RKO (cell line): ENCODE measurements around the gene MSMB.
A peak's percentile ranks its signal among the peaks of the same experiment; 100 is the strongest.

Source experiments
- DNase-seq: peaks from one replicate; pipeline ENCODE4 v3.0.0-alpha.2; 2016; ENCODE audit warnings: low spot score

MSMB gene

GRCh38 chr10:46033602-46034011, 12.5 kb downstream of the MSMB start:
- DNase-seq: peak; percentile 64

GRCh38 chr10:46031648-46032532, 14.2 kb downstream of the MSMB start:
- DNase-seq: no peak

- DNase-seq: peak; percentile 100
Observed at GRCh38 chr10:46030091-46030937, 15.8 kb downstream of the MSMB start, which contains the start of gene NCOA4. Gene NCOA4 (minus strand): TSS chr10:46030623. CDS start chr10:46016680, 13,943 bp downstream.

- DNase-seq: peak; percentile 67
Observed at GRCh38 chr10:46029461-46030030, 16.5 kb downstream of the MSMB start.

GRCh38 chr10:46028584-46029460, 17.2 kb downstream of the MSMB start:
- DNase-seq: peak; percentile 99

GRCh38 chr10:46026106-46026505, 20.0 kb downstream of the MSMB start:
- DNase-seq: no peak

GRCh38 chr10:46025406-46025805, 20.7 kb downstream of the MSMB start:
- no peak for DNase-seq

- no peak for DNase-seq
Observed at GRCh38 chr10:46024948-46025347, 21.1 kb downstream of the MSMB start.

- DNase-seq: peak; percentile 98
Observed at GRCh38 chr10:46022978-46023702, 22.9 kb downstream of the MSMB start.

- no peak for DNase-seq
Observed at GRCh38 chr10:46020344-46020657, 25.8 kb downstream of the MSMB start.

- no peak for DNase-seq
Observed at GRCh38 chr10:46019569-46020343, 26.3 kb downstream of the MSMB start.

- DNase-seq: no peak
Observed at GRCh38 chr10:46019177-46019528, 26.9 kb downstream of the MSMB start.

GRCh38 chr10:46018453-46019176, 27.5 kb downstream of the MSMB start:
- DNase-seq: no peak

GRCh38 chr10:46017733-46018132, 28.3 kb downstream of the MSMB start:
- no peak for DNase-seq

GRCh38 chr10:46016811-46017210, 29.3 kb downstream of the MSMB start:
- no peak for DNase-seq

- DNase-seq: no peak
Observed at GRCh38 chr10:46016190-46016589, 29.9 kb downstream of the MSMB start.

GRCh38 chr10:46014683-46015405, 31.2 kb downstream of the MSMB start:
- DNase-seq: no peak

GRCh38 chr10:46014206-46014605, 31.9 kb downstream of the MSMB start:
- no peak for DNase-seq

GRCh38 chr10:46012746-46013145, 33.3 kb downstream of the MSMB start:
- no peak for DNase-seq
